Fibroblast of skin of left biceps (primary cell): ENCODE results near the gene PTPA.

Source experiments
- DNase-seq, 2 experiments: peaks; one replicate each; pipeline ENCODE4 v3.0.0-alpha.2; 2013; ENCODE audit warnings: low read depth in 2 of 2

PTPA gene

DNA sequence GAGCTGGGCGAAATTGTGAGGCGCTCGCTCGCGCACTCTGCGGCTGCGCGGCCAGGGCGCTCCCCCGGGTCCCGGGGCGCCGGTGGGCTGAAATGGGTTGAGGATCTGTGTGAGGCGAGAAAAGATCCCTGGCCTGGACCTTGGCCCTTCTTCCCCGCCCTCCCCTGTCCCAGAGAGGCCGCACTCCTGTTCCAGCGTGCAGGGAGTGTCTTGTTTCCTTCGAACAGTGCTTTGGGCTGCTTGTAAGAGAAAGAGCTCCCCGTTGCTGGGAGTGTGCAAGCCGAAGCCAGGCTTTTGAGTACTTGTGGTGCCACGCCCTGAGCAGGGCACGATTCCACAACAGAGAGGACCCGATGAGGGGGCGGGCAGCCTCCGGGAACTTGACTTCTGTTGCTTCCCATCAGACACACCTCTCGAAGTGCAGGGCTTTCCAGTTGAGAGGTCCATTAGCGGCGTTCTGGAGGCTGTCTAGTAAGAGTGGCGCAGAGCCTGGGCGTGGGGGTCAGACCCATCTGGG is 29.8 kb upstream of the PTPA start:
- no peak for DNase-seq

DNA sequence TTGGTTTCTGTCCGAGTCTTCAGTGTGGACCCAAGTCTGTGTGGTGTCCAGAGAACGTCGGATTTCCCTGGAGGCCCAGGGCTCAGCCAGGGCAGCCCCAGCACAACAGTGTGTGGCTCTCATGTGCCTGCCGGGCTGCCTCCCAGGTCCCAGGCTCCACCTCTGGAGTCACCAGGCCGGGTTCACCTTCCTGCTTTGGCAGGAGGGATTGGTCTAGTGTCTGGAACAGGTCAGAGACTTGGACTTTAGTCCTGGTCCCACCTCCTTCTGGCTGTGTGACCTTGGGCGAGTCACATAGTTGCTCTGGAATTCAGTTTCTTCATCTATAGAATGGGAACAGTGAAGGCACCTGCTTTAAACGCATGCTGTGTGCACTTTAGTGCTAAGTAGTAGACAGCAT is 27.1 kb upstream of the PTPA start:
- DNase-seq = no peak

DNA sequence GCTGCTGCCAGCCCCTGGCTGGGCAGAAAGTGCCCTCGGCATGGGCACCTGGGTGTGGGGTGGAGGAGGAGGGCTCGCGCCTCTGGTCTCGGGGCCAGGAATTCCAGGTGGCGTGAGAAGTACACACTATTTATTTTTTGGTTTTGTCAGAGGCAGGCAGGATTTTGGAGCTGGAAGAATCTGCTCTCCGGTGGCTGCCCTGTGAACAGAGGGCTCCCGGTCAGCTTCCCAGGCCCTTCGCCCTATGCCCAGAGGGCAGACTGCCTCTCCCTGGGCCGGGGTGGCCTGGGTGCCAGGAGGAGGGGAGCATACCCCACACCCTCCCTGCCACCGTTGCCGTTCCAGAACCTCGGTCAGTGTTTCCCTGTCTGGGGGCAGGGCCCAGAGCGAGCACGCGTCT is 22.0 kb upstream of the PTPA start:
- no peak for DNase-seq

DNA sequence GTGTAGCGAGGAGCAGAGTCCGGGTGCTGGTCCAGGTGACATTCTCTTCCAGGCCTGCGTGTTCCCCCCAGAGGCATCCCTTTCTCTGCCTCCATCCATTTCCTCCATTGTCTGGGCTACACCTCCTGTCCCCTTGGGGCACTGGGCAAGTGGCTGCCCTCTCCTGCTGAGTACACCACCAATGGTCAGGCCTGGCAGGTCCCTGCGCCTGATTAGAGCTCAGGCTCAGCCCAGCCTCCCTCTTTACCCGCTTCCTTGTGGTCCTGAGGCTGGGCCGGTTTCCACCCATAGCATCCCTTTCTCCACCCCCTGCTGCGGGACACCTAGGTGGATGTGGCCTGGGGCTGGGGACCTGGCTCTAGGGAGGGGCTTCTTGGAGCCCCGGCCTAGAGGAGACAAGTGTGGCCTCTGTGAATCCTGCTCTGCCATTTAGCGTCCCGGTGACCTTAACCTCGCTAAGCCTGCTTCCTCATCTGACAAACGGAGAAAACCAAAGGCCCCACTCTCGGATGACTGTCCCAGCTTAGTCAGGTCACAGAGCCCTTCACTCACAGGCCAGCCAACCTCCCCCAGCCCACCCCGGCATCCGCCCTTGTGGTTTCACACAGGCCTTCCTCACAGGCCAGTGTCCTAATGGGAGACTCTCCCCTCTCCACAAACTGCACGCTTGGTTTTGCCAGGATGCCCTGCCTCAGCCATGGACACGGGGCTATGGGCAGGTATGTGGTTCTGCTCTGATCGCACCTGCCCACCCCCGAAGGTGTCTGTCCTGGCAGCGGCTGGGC is 17.4 kb upstream of the PTPA start:
- no peak for DNase-seq

DNA sequence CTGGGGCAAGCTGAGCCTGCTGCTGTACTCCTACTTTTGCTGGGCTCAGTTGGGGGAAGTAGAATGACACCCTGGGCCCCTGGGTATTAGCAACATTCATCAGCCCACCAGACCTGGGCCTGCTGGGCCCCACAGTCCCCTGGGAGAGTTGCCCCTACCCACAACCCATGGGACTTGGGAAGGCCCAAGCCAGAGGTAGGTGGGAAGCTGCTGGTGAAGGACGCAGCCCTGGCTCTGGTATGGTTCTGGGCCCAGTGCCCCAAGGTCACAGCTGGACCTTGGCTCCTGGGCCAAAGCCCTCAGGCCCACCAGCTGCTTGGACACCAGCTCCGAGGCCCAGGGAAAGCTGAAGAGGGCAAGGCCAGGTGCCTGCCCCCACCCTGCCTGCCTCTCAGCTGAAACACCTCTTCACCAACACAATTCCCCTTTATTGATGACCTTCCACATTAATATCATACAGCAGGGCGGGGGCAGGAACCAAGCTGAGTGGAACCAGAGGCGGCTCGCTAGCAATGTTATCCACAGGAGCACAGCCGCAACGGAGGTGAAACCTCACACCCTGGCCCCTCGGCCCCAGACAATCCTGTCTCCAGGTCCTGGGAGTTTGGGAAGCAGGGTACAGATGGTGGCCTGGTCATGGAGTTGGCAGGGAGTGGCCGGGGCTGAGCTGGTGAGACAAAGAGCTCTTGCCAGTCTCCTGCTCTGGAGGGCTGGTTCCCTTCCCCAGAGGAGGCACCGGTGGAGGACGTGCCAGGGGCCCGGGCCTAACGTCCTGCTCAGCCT is 16.6 kb upstream of the PTPA start:
- no peak for DNase-seq

DNA sequence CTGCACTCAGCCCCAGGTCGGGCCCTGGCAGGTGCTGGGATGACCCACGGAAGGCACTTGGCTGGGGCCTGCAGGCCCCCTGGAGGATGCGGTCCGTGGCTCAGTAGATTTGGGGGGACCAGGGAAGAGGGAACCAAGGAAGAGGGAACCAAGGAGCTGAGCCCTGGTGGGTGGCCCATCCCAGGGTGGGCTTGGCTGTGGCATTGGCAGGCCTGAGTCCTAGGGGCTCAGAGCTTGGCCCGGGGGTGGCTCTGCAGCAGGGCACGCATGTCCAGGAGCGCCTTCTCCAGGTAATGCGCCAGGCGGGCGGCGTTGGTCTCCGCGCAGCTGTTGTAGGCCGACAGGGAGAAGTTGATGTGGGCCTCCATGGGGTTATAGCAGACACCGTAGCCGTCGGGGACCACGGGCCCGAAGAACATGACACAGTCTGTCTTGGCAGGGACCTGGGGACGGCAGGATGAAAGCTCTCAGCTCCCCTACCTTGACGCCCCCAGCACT is 16.0 kb upstream of the PTPA start:
- DNase-seq = no peak

DNA sequence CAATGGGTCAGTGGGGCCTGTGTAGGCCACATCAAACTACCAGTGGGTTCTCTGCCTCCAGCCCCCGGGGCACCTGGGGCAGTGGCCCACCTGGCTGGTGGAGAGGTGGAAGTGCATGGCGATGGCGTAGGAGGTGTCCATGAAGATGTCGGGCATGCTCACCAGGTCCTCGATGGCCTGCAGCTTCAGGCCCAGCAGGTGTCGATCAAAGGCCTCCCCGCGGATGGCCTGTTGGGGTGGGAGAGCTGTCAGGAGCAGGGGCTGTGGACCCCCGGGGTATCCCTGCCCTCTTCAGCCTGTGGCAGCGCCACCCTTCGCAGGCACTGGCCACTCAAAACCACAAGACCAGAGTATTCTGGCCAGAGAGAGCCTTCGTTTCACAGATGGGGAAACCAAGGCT is 15.3 kb upstream of the PTPA start:
- DNase-seq = no peak

DNA sequence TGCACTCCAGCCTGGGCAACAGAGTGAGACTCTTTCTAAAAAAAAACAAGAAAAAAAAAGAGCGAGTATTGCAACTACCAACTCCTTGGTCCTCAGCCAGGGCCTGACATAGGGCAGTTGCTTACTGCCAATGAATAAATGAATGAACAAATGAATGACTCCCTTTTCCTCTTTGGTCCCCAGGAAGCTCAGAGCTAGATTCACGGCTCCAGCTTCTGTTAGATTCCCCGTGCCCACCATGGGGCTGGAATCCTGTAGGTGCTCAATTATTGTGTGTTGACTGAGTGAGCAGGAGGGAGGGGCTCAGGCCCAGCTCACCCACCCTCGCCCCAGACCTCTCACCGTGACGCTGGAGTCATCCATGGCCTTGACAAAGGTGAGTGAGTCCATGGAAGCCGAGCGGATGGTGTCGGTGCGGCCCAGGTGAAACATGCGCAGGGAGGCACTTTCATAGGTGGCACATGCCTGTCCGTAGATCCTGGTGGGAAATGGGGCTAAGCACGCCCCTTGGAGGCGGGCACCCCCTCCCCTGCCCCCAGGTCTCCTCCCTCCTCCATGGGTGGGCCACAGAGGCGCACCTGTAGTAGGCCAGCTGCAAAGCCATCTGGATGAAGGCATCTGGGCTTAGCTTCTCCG is 13.4 kb upstream of the PTPA start:
- DNase-seq = no peak

DNA sequence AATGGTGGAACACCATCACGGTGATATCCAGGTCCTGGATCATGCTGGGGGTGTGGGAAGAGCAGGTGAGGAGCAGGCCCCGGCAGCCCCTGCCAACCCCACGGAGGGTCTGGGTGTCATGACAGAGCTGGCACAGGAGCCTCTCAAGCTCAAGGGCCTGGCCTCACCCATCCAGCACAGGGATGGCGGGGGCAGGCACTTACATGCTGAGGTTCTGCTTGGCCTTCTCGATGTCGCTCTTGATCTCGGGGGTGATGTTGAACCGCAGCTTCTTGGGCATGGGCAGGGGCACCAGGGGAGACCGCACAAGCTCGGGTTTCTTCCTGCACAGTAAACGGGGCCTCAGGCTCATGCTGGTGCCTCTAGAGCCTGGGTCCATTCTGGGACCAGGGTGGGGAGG is 12.9 kb upstream of the PTPA start:
- no peak for DNase-seq

DNA sequence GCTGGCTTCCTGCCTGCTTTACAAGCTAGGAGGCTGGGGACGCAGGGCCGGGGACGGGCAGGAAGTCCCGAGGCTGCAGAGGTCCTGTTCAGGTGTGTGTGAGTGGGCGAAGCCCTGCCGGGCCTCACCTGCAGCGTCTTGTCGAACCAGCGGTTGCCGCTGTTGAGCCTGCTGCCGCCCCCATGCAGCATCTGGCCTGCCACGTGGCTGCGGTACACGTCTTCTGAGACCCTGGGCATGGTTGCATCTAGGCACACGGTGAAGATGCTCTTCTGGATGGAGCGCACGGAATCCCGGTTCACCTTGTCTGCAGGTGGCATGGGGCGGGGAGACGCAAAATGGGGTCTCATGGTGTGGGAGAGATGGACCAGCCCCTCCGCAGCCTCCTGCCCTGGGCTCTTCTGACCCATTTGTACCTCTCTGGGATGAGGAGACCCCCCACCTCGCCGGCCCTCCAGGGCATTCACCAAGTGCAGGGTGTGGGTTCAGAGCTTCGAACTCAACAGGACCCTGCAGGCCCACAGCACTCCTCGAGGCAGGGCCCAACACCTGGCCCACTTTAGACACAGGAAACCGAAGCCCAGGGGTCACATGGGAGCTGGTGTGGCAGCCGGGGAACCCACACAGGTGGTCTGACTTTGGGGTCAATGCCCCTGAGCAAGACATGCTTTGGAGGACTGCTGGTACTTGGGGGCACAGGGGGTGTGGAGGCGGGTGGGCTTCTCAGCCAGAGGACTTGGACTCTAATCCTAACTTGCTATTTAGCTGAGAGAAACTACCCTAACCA is 10.6 kb upstream of the PTPA start:
- DNase-seq = no peak

DNA sequence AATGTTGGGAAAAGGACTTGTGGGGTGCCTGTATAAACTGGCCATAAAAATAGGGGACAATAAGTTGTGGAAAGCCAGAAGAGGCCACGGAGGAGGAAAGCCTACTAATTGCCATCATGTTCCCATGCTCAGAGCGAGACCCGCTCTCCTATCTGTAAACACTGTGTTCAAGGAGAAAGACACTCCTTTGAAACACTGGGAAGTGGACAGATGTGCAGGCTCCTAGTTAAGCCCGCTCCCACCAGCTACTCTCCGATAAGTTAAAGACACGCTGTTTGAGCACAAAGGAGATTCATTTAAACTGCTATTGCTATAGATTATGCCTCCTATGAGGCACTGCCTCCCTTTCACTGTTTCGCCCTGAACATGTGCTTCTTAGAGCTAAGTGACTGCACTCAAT is 9.9 kb upstream of the PTPA start:
- no peak for DNase-seq

DNA sequence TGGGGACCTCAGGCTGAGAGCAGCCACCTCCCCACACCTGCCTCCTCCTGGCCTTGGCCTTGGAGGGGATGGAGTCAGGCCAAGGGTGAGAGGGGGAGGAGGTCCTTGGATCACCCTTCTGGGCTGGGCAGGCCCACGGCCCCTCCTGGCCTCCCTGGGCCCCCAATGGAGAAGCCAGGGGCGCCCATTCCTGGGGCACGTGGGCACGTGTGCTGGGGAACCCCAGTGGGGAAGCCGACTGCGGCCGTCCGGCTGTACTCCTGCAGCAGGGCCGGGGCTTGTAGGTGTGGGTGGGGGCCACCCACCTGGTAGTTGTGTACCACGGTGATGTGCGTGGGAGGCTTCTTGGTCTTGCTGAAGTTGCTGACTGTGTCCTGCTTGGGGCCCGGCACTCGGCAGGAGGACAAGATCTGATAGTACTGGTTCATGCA is 9.1 kb upstream of the PTPA start:
- DNase-seq = no peak

DNA sequence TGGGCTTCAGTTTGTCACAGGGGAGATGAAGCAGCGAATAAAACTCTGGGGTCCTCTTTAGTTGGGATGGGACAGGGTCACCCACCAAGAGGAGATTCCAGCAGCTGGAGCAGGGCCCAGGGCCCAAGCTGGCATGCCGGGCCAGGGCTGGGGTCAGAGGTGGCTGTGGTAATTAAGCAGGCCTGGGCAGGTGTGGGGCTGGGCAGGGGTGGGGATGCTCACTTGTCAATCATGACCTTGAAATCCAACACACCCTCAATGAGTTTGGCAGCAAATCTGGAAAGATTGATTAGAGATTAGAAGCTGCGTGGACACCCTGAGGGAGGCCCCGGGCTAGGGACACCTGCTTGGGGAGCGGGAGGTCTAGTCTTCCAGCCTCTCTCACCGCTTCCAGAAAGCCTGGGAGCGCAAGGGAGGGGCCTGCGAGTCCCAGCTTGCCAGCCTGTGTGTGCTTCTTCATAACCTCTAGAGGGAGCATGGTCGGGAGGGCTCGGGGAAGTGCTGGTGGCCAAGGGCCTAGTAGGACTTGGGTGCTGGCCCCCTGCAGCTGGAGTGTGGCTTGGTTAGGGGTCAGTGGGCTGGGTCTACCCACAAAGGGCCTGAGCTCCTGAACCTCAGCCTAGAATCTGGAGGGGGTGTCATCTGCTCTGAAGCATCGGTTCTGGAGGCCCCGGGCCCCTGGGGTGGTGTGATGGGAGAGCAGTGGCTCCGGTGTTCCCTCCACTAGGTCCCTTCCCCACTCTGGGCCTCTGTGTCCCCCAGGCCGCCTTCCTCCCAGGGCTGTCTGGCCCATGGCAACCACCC is 8.2 kb upstream of the PTPA start:
- DNase-seq = no peak

DNA sequence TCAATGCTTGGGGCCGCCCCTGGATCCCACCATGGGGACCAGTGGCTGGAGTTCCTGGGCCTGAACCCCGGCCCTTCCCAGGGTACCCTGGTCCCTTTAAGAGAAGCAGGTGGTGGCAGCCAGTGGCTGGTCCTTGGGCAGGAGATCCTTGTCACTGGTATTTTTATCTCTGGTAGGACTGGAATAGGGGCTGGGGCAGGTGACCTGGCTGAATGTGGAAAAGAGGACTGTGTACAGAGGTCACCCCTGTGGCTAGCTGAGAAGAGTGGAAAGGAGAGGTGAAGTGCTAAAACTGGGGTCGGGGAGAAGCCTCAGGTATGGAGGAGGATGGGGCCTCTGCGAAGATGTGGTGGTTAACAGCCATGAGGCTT is 7.6 kb upstream of the PTPA start:
- DNase-seq = no peak

DNA sequence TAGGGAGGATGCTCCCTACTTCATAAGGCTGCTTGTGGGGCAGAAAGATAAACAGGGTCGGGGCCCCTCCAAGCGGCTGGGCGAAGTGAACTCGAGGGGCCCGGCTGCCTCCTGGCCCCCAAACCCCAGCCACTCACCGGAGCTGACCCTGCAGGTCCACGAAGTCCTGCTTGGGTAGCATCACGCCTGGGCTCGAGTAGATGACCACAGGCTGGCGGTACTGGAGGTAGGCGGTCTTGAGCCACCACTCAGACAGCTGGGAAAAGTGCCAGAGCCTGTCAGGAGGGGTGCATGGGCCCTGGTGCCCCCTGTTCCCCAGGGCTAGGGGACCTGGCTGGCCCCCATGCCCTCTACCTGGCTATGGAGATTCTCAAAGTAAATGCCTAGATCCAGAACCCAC is 7.2 kb upstream of the PTPA start:
- no peak for DNase-seq

DNA sequence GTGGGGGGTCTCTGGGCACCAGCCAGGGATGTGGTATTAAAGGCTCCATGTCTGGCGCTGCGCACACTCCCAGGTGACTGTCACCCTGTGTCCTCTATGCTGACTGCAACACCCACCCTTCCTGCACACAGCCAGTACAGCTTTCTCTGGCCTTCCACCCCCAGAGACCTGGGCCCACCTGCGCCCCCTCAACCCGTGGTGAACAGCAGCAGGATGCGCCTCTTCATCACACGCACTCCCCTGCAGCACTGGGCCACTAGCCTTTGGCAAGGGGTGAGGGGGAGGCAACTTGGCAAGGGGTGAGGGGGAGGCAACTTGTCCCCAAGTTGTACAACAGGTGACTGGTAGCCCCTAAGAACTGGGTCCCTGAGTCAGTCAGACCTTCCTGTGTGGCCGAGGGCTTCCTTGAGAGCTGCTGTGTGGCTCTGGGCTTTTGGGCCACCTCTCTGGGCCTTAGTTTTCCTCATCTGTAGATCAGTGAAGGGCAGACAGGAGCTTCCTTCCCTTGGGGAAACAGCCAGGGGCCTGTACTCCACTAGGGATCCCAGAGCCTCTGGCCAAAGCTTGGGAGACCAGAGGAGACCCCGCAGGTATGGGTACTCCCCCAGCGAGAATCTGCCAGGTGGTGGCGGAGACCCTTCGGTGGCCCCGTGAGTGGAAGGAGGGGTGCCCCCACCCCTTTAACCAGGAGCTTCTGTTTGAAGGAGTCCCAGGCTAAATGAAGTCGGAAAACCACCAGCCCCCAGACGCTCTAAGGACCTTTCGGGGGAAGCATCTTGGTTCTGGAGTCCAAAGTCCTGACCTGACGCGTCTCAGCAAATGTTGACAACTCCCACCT is 5.1 kb upstream of the PTPA start:
- no peak for DNase-seq

DNA sequence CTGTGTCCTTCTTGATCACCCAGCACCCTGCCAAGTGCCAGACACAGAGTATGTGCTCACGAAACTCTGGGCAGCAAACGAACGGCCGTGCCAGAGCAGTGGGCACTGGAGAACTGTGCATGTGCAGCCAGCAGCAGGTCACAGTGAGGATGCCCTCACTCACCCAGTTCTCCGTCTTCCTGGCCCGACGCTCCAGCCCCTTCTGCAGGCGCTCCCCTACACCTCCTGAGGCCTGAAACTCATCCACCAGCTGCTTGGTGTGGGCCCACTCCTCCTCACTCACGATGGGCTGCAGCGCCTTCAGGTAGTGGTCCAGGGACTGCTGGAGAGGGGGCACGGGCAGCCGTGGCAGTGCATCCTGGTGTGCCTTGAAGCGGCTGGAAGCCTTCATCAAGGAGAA is 3.6 kb upstream of the PTPA start:
- DNase-seq = no peak

DNA sequence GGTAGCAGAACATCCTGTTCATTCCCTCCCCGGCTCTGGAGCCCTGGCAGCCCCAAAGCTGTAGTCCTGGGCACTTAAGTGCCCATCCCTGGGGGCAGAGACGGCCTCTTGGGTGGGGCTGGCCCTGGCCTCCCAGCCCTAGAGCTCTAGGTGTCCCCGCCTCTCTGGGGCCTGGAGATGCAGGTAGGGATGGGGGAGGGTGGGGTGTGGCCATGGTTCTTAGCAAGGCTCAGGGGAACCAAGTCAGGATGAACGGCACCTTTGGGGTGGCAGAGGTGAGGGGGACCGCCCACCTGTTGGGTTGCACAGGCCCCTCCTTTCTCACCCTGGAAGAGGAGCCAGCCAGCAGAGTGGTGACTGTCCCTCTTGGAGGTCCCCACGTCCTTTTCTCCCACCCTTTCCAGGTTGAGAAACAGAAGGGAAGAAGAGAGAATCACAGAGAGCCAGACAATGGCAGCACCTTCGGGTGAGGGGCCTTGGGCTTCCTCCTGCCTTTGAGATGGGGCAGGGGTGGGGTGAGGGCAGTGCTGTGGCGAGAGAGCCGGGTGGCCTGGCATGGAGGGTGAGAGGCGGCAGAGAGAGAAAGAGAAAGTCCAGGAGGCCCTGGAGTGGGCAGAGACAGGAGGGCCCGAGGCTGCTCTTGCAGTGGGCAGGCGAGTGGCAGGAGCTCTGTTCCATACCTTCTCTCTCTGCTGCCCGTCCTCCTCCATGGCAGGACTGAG is 3.0 kb upstream of the PTPA start:
- DNase-seq = no peak

DNA sequence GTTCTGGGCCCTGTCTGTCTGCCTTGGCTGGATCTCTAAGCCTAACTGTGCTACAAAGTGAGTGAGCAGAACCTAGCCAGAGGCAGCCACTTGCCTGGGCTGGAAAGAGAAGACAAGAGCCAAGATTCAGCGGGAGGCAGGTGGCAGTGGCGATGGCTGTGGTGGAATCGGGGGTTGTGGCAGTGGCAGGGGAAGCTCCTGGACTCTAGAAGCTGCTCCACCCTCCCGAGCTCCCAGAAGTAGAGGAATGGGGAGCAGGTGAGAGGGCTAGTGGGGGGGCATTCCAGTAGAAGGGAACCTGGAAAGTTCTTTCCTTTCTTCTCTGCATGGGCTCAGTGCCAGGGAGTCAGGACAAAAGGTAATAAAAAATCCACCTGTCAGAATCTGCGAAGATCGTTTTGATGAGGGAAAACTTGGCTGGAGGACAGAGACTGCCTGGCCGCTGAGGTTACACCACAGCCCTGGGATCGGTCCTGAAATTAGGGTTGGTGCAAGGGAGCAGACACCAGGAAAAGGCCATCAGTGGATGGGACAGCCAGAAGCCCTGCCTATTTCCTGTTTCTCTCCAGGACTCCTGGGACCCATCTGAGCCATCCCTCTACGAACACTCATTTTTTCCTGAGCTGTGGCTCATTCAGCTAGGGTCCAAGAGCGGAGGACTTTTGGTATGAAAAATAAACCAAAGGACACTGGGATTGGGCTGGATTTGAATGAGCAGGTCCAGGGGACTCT is 2.2 kb upstream of the PTPA start:
- no peak for DNase-seq
